Measurements from ENCODE around the gene ERG.

ERG gene

DNA sequence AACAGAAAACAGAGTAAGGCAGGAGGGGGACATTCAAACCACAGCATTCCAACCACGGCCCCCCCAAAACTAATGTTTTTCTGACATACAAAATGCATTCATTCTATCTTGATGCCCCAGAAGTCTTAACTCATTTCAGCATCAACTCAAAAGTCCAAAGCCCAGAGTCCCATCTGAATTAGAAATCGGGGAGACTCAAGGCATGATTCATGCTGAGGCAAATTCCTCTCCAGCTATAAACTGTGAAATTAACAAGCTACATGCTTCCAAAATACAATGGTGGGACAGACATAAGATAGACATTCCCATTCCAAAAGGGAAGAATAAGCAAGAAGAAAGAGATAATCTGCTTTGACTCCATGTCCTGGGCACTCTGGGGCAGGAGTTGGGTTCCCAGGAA is 167.6 kb downstream of the ERG start:
- no peak for DNase-seq (ENCODE audit: low spot score)

Measured in COLO829 (cell line).